Measurements from ENCODE around the gene USP53. TPM values are rescaled to one million over a fixed set of nuclear protein-coding genes. Genes with fewer than 3 reads are reported as not detected.

Gene USP53
- total RNA-seq, 1 donor from 2014 or later = 32.3 TPM

DNA sequence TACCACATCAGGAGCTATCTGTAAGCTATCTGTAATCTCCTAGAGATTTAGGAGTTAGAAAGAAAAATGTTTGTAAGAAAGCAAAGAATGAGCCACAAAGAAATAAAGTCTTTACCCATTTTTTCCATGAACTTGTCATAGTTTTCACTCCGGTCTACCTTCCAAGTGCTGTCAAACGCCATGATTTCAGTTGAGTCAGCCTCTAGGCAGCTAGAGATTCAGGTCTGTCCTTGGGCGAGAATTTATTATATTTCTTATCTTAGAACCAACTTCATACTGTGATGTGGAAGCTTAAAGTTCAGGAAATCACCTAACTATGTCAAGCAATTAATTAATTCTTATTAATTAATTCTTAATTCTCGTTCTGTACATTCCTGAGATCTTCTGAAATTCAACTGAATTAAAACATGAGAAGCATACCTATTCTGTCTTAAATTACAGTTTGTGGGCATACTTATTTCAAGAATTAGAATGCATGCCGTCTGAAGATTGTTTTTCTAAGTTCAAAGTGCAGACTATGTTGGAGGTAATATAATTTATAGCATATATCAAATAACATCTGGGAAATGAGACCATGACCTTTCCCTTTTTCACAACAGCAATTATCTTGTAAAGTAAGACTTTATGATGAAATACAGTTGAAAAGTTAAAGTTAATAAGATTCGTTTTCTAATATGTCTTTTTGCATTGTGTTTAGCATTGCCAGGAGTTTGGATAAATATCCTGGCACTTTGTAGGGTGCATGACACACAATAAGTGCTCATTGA, 109.6 kb downstream of the USP53 start, which contains the start of gene FABP2:
FABP2 (minus strand) TSS at position 218 of the 767 bp plus-strand sequence; CDS start at position 182, 36 bp downstream.
- H3K4me1 ChIP-seq (ENCODE audit: insufficient read depth, low read length) = no peaks in the 10 kb centered on the region
- Mint-ChIP-seq H3K27ac (ENCODE audit: unreplicated experiment) (no peak within 1 kb of the TSS), H3K9me3 (ENCODE audit: unreplicated experiment) (no peaks in the 10 kb centered on the region), H3K36me3 (ENCODE audit: low read depth, unreplicated experiment) (no peaks in the 10 kb centered on the region), H3K4me3 (ENCODE audit: unreplicated experiment) (no peak within 1 kb of the TSS), H3K27me3 (ENCODE audit: low read depth, unreplicated experiment) (no peaks in the 10 kb centered on the region), H3K4me1 (ENCODE audit: low read depth, unreplicated experiment) (no peaks in the 10 kb centered on the region)
- H3K79me2 ChIP-seq (ENCODE audit: insufficient read depth, low read length) = no peaks in the 10 kb centered on the region
- H3K4me3 ChIP-seq (ENCODE audit: insufficient read depth, low read depth, low read length) = no peak within 1 kb of the TSS
- H3K36me3 ChIP-seq (ENCODE audit: insufficient read depth, low read length) = no peaks in the 10 kb centered on the region
- H3K9ac ChIP-seq (ENCODE audit: low read length) = no peak within 1 kb of the TSS
- FAIRE-seq = no peak
- no peak for DNase-seq (ENCODE audit: low read depth)
- H3K27me3 ChIP-seq (ENCODE audit: insufficient read depth, low read length) = no peaks in the 10 kb centered on the region
- no peaks in the 10 kb centered on the region for H4K20me1 ChIP-seq (ENCODE audit: insufficient read depth, low read length)
- TF ChIP-seq, protein P1, sequence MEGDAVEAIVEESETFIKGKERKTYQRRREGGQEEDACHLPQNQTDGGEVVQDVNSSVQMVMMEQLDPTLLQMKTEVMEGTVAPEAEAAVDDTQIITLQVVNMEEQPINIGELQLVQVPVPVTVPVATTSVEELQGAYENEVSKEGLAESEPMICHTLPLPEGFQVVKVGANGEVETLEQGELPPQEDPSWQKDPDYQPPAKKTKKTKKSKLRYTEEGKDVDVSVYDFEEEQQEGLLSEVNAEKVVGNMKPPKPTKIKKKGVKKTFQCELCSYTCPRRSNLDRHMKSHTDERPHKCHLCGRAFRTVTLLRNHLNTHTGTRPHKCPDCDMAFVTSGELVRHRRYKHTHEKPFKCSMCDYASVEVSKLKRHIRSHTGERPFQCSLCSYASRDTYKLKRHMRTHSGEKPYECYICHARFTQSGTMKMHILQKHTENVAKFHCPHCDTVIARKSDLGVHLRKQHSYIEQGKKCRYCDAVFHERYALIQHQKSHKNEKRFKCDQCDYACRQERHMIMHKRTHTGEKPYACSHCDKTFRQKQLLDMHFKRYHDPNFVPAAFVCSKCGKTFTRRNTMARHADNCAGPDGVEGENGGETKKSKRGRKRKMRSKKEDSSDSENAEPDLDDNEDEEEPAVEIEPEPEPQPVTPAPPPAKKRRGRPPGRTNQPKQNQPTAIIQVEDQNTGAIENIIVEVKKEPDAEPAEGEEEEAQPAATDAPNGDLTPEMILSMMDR (IDR thresholded peaks at IDR 0.05; ENCODE audit: insufficient read depth, low read depth, low read length) = no peak
- no peak for TF ChIP-seq EZH2 (IDR thresholded peaks at IDR 0.05; ENCODE audit: insufficient read depth, low read length)
- no peak within 1 kb of the TSS for H3K27ac ChIP-seq (ENCODE audit: low read depth, low read length)
- H3K4me2 ChIP-seq (ENCODE audit: low read length) = no peak within 1 kb of the TSS
- H2AFZ ChIP-seq (ENCODE audit: low read depth, low read length) = no peak within 1 kb of the TSS
- H3K9me3 ChIP-seq (ENCODE audit: insufficient read depth, low read depth, low read length) = no peaks in the 10 kb centered on the region

DNA sequence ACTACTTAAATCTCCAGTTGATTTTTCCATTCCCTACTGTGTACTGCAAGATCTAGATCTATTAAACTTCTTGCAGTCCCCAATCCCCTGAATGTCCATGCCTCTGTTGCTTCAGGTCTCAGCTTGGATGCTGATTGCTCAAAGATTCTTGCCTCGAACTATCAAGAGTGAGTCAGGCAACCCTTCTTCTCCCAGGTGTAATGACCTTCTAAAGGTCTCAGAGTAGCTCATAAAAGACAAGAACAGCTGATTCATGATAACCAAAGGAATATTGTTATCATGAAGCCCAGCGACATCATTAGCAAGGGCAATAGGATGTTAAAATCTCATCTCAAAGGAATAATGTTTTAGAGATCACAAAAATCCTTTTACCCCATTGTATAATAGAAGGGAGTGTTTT, 116.2 kb downstream of the USP53 start:
- FAIRE-seq (no peak), DNase-seq (ENCODE audit: low read depth) (no peak)
- H3K79me2 ChIP-seq (ENCODE audit: insufficient read depth, low read length) = no peaks in the 10 kb centered on the region
- H3K4me3 Mint-ChIP-seq (ENCODE audit: unreplicated experiment) = no peak overlapping the region
- no peaks in the 10 kb centered on the region for H3K36me3 ChIP-seq (ENCODE audit: insufficient read depth, low read length)
- H3K9ac ChIP-seq (ENCODE audit: low read length) = no peak overlapping the region
- no peaks in the 10 kb centered on the region for H3K27me3 ChIP-seq (ENCODE audit: insufficient read depth, low read length)
- no peaks in the 10 kb centered on the region for H3K36me3 Mint-ChIP-seq (ENCODE audit: low read depth, unreplicated experiment)
- no peak overlapping the region for H3K27ac ChIP-seq (ENCODE audit: low read depth, low read length)
- no peaks in the 10 kb centered on the region for H4K20me1 ChIP-seq (ENCODE audit: insufficient read depth, low read length)
- no peaks in the 10 kb centered on the region for H3K9me3 Mint-ChIP-seq (ENCODE audit: unreplicated experiment)
- no peak overlapping the region for H3K4me2 ChIP-seq (ENCODE audit: low read length)
- no peaks in the 10 kb centered on the region for H3K4me1 ChIP-seq (ENCODE audit: insufficient read depth, low read length)
- H2AFZ ChIP-seq (ENCODE audit: low read depth, low read length) = no peak overlapping the region
- H3K9me3 ChIP-seq (ENCODE audit: insufficient read depth, low read depth, low read length) = no peaks in the 10 kb centered on the region
- H3K27me3 Mint-ChIP-seq (ENCODE audit: low read depth, unreplicated experiment) = no peaks in the 10 kb centered on the region
- TF ChIP-seq EZH2 (IDR thresholded peaks at IDR 0.05; ENCODE audit: insufficient read depth, low read length) = no peak
- TF ChIP-seq, protein P1 (IDR thresholded peaks at IDR 0.05; ENCODE audit: insufficient read depth, low read depth, low read length) = no peak
- H3K4me1 Mint-ChIP-seq (ENCODE audit: low read depth, unreplicated experiment) = no peaks in the 10 kb centered on the region
- H3K4me3 ChIP-seq (ENCODE audit: insufficient read depth, low read depth, low read length) = no peak overlapping the region
- H3K27ac Mint-ChIP-seq (ENCODE audit: unreplicated experiment) = no peak overlapping the region
